Measurements from ENCODE around the gene TSPAN18.
A peak's percentile ranks its signal among the peaks of the same experiment; 100 is the strongest.

TSPAN18 gene

DNA sequence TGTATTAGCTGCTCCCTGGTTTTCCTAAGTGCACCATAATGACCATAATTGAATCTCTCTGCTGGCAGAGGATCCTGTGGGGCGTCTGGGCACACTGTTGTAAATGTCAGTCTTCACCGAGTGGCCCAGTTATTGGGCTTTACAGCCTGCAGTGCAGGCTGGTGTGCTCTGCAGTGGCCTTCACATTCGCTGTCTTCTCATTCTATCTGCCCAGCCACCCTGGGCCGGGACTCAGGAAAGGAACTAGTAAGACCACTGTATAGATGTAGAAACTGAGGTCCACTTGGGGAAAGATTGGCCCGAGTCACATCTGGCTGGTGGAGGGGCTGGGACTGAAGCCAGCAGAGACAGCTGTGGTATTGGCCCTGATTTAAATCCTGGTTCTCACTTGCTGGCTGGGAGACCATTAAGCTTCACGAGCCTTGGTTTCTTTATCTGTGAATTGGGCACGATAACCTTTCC, 49.3 kb downstream of the TSPAN18 start:
- H3K23ac ChIP-seq (ENCODE audit: low read length in 2 of 2): no peak overlapping the region
- H2BK15ac ChIP-seq (ENCODE audit: low read depth, poor library complexity, severe bottlenecking): no peak overlapping the region
- H3K14ac ChIP-seq (ENCODE audit: low read length in 2 of 2): no peak overlapping the region
- no peaks in the 10 kb centered on the region for H3K4me1 ChIP-seq (ENCODE audit: control insufficient read depth, insufficient read depth, low read depth, low read length)
- H2BK120ac ChIP-seq (ENCODE audit: low read depth, low read length): no peak overlapping the region
- no peak overlapping the region for H2AFZ ChIP-seq (ENCODE audit: low read depth, low read length)
- no peak overlapping the region for H2BK12ac ChIP-seq (ENCODE audit: low read length in 2 of 2)
- no peak overlapping the region for H3K4me3 ChIP-seq (ENCODE audit: insufficient read depth in 1 of 2, low read depth in 1 of 2, low read length in 2 of 2)
- 69% methylated on average over 6 of the region's 7 CpGs for WGBS
- no peak overlapping the region for H3K18ac ChIP-seq (ENCODE audit: low read depth in 1 of 2, low read length in 2 of 2)
- DNase-seq: no peak
- H3K27ac ChIP-seq (ENCODE audit: low read length, poor library complexity, severe bottlenecking): no peak overlapping the region
- H3K4ac ChIP-seq (ENCODE audit: low read depth in 1 of 2, low read length in 2 of 2): no peak overlapping the region
- no peaks in the 10 kb centered on the region for H3K36me3 ChIP-seq (ENCODE audit: control insufficient read depth in 1 of 2, insufficient read depth in 2 of 2, low read depth in 1 of 2, low read length in 2 of 2)
- no peak overlapping the region for H4K8ac ChIP-seq (ENCODE audit: low read length)
- no peak overlapping the region for H2AK5ac ChIP-seq (ENCODE audit: low read length, severe bottlenecking)
- H3K9ac ChIP-seq (ENCODE audit: low read length): no peak overlapping the region
- H3K9me3 ChIP-seq (ENCODE audit: control insufficient read depth, low read length): peaks cover 5% of the 10 kb centered on the region
- no peak overlapping the region for H4K91ac ChIP-seq (ENCODE audit: low read length)
- H3K27me3 ChIP-seq (ENCODE audit: control insufficient read depth in 1 of 2, insufficient read depth in 1 of 2, low read length in 2 of 2): peaks cover 44 to 59% of the 10 kb centered on the region in 2 experiments
- H3K79me1 ChIP-seq (replicated peaks; ENCODE audit: low read length, poor library complexity, severe bottlenecking): no peaks in the 10 kb centered on the region
- H3K4me2 ChIP-seq (ENCODE audit: low read length, poor library complexity, severe bottlenecking): no peak overlapping the region
- no peak overlapping the region for H2BK5ac ChIP-seq (ENCODE audit: low read depth, low read length, poor library complexity, severe bottlenecking)

- H3K4me2 ChIP-seq (ENCODE audit: low read length, poor library complexity, severe bottlenecking): no peak overlapping the region
- WGBS: 93% methylated on average over 6 of the region's 6 CpGs
- H3K23ac ChIP-seq (ENCODE audit: low read length in 2 of 2): no peak overlapping the region
- no peak overlapping the region for H3K27ac ChIP-seq (ENCODE audit: low read length, poor library complexity, severe bottlenecking)
- DNase-seq: no peak
- H2BK120ac ChIP-seq (ENCODE audit: low read depth, low read length): no peak overlapping the region
- no peak overlapping the region for H3K4me3 ChIP-seq (ENCODE audit: insufficient read depth in 1 of 2, low read depth in 1 of 2, low read length in 2 of 2)
- H4K91ac ChIP-seq (ENCODE audit: low read length): peak overlapping the region; percentile 55
- H3K27me3 ChIP-seq (ENCODE audit: control insufficient read depth in 1 of 2, insufficient read depth in 1 of 2, low read length in 2 of 2): peaks cover 50 to 66% of the 10 kb centered on the region in 2 experiments
- no peaks in the 10 kb centered on the region for H3K79me1 ChIP-seq (replicated peaks; ENCODE audit: low read length, poor library complexity, severe bottlenecking)
- H2BK12ac ChIP-seq (ENCODE audit: low read length in 2 of 2): no peak overlapping the region
- H2BK15ac ChIP-seq (ENCODE audit: low read depth, poor library complexity, severe bottlenecking): peak overlapping the region; percentile 6
- H3K4me1 ChIP-seq (ENCODE audit: control insufficient read depth, insufficient read depth, low read depth, low read length): no peaks in the 10 kb centered on the region
- H3K18ac ChIP-seq (ENCODE audit: low read depth in 1 of 2, low read length in 2 of 2): no peak overlapping the region
- no peak overlapping the region for H3K9ac ChIP-seq (ENCODE audit: low read length)
- no peak overlapping the region for H2AFZ ChIP-seq (ENCODE audit: low read depth, low read length)
- H2BK5ac ChIP-seq (ENCODE audit: low read depth, low read length, poor library complexity, severe bottlenecking): no peak overlapping the region
- H3K14ac ChIP-seq (ENCODE audit: low read length in 2 of 2): no peak overlapping the region
- peaks cover 4% of the 10 kb centered on the region for H3K9me3 ChIP-seq (ENCODE audit: control insufficient read depth, low read length)
- no peak overlapping the region for H4K8ac ChIP-seq (ENCODE audit: low read length)
- no peak overlapping the region for H2AK5ac ChIP-seq (ENCODE audit: low read length, severe bottlenecking)
- no peaks in the 10 kb centered on the region for H3K36me3 ChIP-seq (ENCODE audit: control insufficient read depth in 1 of 2, insufficient read depth in 2 of 2, low read depth in 1 of 2, low read length in 2 of 2)
- no peak overlapping the region for H3K4ac ChIP-seq (ENCODE audit: low read depth in 1 of 2, low read length in 2 of 2)
Measured at GRCh38 chr11:44776551-44777208, 49.9 kb downstream of the TSPAN18 start.

DNA sequence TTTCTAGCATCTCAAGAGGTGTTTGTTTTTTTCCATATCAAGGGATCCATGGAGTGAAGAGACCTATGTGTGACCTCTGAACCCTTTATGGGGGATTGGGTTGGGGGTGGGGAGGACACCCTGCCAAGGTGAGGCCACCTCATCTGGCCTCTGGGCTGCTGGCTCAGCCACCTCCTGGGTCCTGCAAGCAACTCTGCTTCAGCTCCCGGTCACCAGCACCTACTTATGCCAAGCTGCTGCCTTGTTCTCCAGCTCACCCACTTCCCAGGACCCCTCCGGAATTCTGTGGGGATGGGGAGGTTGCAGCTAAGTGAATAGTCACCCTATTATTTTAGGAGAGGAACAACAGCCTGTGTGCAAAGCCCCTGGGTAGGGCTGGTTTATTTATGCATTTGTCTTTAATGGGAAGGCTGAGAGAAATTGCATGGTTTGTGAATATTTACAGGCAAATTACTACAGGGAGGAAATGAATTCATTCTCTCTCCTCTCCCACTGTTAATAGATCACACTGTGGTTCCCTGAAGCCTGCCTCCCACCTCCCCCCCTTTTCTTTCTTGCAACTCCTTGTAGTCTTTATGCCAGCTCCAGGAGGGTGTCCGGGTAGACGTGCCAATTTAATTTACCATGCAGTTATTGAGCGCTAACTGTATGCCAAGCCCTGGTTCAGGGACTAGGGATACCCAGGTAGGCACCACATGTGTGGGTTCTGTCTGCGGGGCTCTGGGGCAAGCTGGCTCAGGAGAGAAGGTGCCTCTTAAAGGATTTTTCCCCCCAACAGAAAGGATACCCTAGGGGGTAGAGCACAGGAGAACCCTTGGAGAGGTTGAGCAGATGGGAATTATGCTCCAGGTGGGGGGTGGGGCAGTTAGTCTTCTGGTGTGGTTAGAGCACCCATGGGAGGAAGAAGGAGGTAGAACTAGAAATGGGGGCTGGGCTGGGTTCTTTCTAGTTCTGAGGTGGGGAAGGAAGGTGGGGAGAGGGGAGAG, 50.7 kb downstream of the TSPAN18 start:
- Histone ChIP-seq H3K4me1 (ENCODE audit: control insufficient read depth, insufficient read depth, low read depth, low read length) (no peaks in the 10 kb centered on the region), H2BK5ac (ENCODE audit: low read depth, low read length, poor library complexity, severe bottlenecking) (no peak overlapping the region), H3K27me3 (ENCODE audit: control insufficient read depth in 1 of 2, insufficient read depth in 1 of 2, low read length in 2 of 2) (peaks cover 50 to 70% of the 10 kb centered on the region in 2 experiments), H3K14ac (ENCODE audit: low read length in 2 of 2) (peak overlapping the region in 1 of 2 experiments; percentile 39), H2BK15ac (ENCODE audit: low read depth, poor library complexity, severe bottlenecking) (no peak overlapping the region), H3K18ac (ENCODE audit: low read depth in 1 of 2, low read length in 2 of 2) (no peak overlapping the region), H3K4me2 (ENCODE audit: low read length, poor library complexity, severe bottlenecking) (no peak overlapping the region), H3K9me3 (ENCODE audit: control insufficient read depth, low read length) (no peaks in the 10 kb centered on the region), H2BK120ac (ENCODE audit: low read depth, low read length) (no peak overlapping the region), H3K79me1 (replicated peaks; ENCODE audit: low read length, poor library complexity, severe bottlenecking) (no peaks in the 10 kb centered on the region), H3K4ac (ENCODE audit: low read depth in 1 of 2, low read length in 2 of 2) (no peak overlapping the region), H3K23ac (ENCODE audit: low read length in 2 of 2) (no peak overlapping the region), H2AFZ (ENCODE audit: low read depth, low read length) (no peak overlapping the region), H4K8ac (ENCODE audit: low read length) (no peak overlapping the region), H3K9ac (ENCODE audit: low read length) (no peak overlapping the region), H3K27ac (ENCODE audit: low read length, poor library complexity, severe bottlenecking) (no peak overlapping the region), H4K91ac (ENCODE audit: low read length) (no peak overlapping the region), H2AK5ac (ENCODE audit: low read length, severe bottlenecking) (no peak overlapping the region), H2BK12ac (ENCODE audit: low read length in 2 of 2) (peak overlapping the region in 1 of 2 experiments; percentile 8), H3K36me3 (ENCODE audit: control insufficient read depth in 1 of 2, insufficient read depth in 2 of 2, low read depth in 1 of 2, low read length in 2 of 2) (no peaks in the 10 kb centered on the region), H3K4me3 (ENCODE audit: insufficient read depth in 1 of 2, low read depth in 1 of 2, low read length in 2 of 2) (no peak overlapping the region)
- WGBS: 65% methylated on average over 5 of the region's 6 CpGs
- no peak for DNase-seq

All from mesenchymal stem cell (in vitro differentiated cells and primary cell).